ENCODE results near the gene GAS6.

Gene GAS6

GRCh38 chr13:113860665-113861432 lies 3.0 kb downstream of the GAS6 start:
- H3K4me1 ChIP-seq (ENCODE audit: control insufficient read depth in 1 of 2, insufficient read depth in 2 of 2, low read length in 2 of 2): peaks cover 65 to 75% of the 10 kb centered on the region in 2 donors

GRCh38 chr13:113860051-113860664 lies 3.7 kb downstream of the GAS6 start:
- peak overlapping the region in 1 of 2 donors; percentile 65 for H3K9ac ChIP-seq (ENCODE audit: low read depth in 1 of 2, low read length in 2 of 2)
- H3K27me3 ChIP-seq (ENCODE audit: control insufficient read depth in 1 of 2, insufficient read depth in 2 of 2, low read length in 2 of 2): no peaks in the 10 kb centered on the region
- peaks cover 0 to 14% of the 10 kb centered on the region in 2 donors for H3K36me3 ChIP-seq (ENCODE audit: control insufficient read depth in 1 of 2, insufficient read depth in 2 of 2, low read length in 2 of 2)
- H3K9me3 ChIP-seq (ENCODE audit: control insufficient read depth in 1 of 2, low read length in 2 of 2): no peaks in the 10 kb centered on the region
- peak overlapping the region; percentile 53 for H3K27ac ChIP-seq (ENCODE audit: low read depth, low read length)
- H3K4me3 ChIP-seq (ENCODE audit: low read depth in 1 of 2, low read length in 2 of 2): peak overlapping the region; percentile 19 to 75
- H3K4me1 ChIP-seq (ENCODE audit: control insufficient read depth in 1 of 2, insufficient read depth in 2 of 2, low read length in 2 of 2): peaks cover 72 to 82% of the 10 kb centered on the region in 2 donors

More at GRCh38 chr13:113860665-113861432, 3.0 kb downstream of the GAS6 start:
- H3K36me3 ChIP-seq (ENCODE audit: control insufficient read depth in 1 of 2, insufficient read depth in 2 of 2, low read length in 2 of 2): peaks cover 0 to 14% of the 10 kb centered on the region in 2 donors
- peak overlapping the region; percentile 75 for H3K4me3 ChIP-seq (ENCODE audit: low read depth in 1 of 2, low read length in 2 of 2)
- no peaks in the 10 kb centered on the region for H3K9me3 ChIP-seq (ENCODE audit: control insufficient read depth in 1 of 2, low read length in 2 of 2)
- H3K27ac ChIP-seq (ENCODE audit: low read depth, low read length): peak overlapping the region; percentile 71
- H3K27me3 ChIP-seq (ENCODE audit: control insufficient read depth in 1 of 2, insufficient read depth in 2 of 2, low read length in 2 of 2): peaks cover 0 to under 1% of the 10 kb centered on the region in 2 donors
- peak overlapping the region; percentile 48 to 65 for H3K9ac ChIP-seq (ENCODE audit: low read depth in 1 of 2, low read length in 2 of 2)

- peaks cover 74 to 87% of the 10 kb centered on the region in 2 donors for H3K4me1 ChIP-seq (ENCODE audit: control insufficient read depth in 1 of 2, insufficient read depth in 2 of 2, low read length in 2 of 2)
- H3K27me3 ChIP-seq (ENCODE audit: control insufficient read depth in 1 of 2, insufficient read depth in 2 of 2, low read length in 2 of 2): no peaks in the 10 kb centered on the region
- peak overlapping the region; percentile 19 to 75 for H3K4me3 ChIP-seq (ENCODE audit: low read depth in 1 of 2, low read length in 2 of 2)
- H3K36me3 ChIP-seq (ENCODE audit: control insufficient read depth in 1 of 2, insufficient read depth in 2 of 2, low read length in 2 of 2): peaks cover 0 to 14% of the 10 kb centered on the region in 2 donors
- no peaks in the 10 kb centered on the region for H3K9me3 ChIP-seq (ENCODE audit: control insufficient read depth in 1 of 2, low read length in 2 of 2)
- peak overlapping the region; percentile 42 for H3K27ac ChIP-seq (ENCODE audit: low read depth, low read length)
- H3K9ac ChIP-seq (ENCODE audit: low read depth in 1 of 2, low read length in 2 of 2): peak overlapping the region in 1 of 2 donors; percentile 65
These were observed 4.4 kb downstream of the GAS6 start for GRCh38 chr13:113859311-113860050.

GRCh38 chr13:113857531-113858195 lies 6.2 kb downstream of the GAS6 start:
- peaks cover 90 to 99% of the 10 kb centered on the region in 2 donors for H3K4me1 ChIP-seq (ENCODE audit: control insufficient read depth in 1 of 2, insufficient read depth in 2 of 2, low read length in 2 of 2)
- no peak overlapping the region for H3K27ac ChIP-seq (ENCODE audit: low read depth, low read length)
- no peaks in the 10 kb centered on the region for H3K27me3 ChIP-seq (ENCODE audit: control insufficient read depth in 1 of 2, insufficient read depth in 2 of 2, low read length in 2 of 2)

GRCh38 chr13:113856716-113857065 lies 7.2 kb downstream of the GAS6 start:
- no peak overlapping the region for H3K9ac ChIP-seq (ENCODE audit: low read depth in 1 of 2, low read length in 2 of 2)

More at GRCh38 chr13:113857531-113858195, 6.2 kb downstream of the GAS6 start:
- H3K9ac ChIP-seq (ENCODE audit: low read depth in 1 of 2, low read length in 2 of 2): peak overlapping the region in 1 of 2 donors; percentile 34
- peaks cover 0 to 14% of the 10 kb centered on the region in 2 donors for H3K36me3 ChIP-seq (ENCODE audit: control insufficient read depth in 1 of 2, insufficient read depth in 2 of 2, low read length in 2 of 2)
- H3K9me3 ChIP-seq (ENCODE audit: control insufficient read depth in 1 of 2, low read length in 2 of 2): no peaks in the 10 kb centered on the region
- H3K4me3 ChIP-seq (ENCODE audit: low read depth in 1 of 2, low read length in 2 of 2): no peak overlapping the region

GRCh38 chr13:113855931-113856715 lies 7.8 kb downstream of the GAS6 start:
- no peaks in the 10 kb centered on the region for H3K9me3 ChIP-seq (ENCODE audit: control insufficient read depth in 1 of 2, low read length in 2 of 2)
- H3K4me3 ChIP-seq (ENCODE audit: low read depth in 1 of 2, low read length in 2 of 2): peak overlapping the region in 1 of 2 donors; percentile 8
- peaks cover 0 to 16% of the 10 kb centered on the region in 2 donors for H3K36me3 ChIP-seq (ENCODE audit: control insufficient read depth in 1 of 2, insufficient read depth in 2 of 2, low read length in 2 of 2)
- H3K9ac ChIP-seq (ENCODE audit: low read depth in 1 of 2, low read length in 2 of 2): peak overlapping the region in 1 of 2 donors; percentile 2
- H3K4me1 ChIP-seq (ENCODE audit: control insufficient read depth in 1 of 2, insufficient read depth in 2 of 2, low read length in 2 of 2): peaks cover 84 to 93% of the 10 kb centered on the region in 2 donors
- H3K27ac ChIP-seq (ENCODE audit: low read depth, low read length): no peak overlapping the region
- H3K27me3 ChIP-seq (ENCODE audit: control insufficient read depth in 1 of 2, insufficient read depth in 2 of 2, low read length in 2 of 2): no peaks in the 10 kb centered on the region

More at GRCh38 chr13:113856716-113857065, 7.2 kb downstream of the GAS6 start:
- Histone ChIP-seq H3K27ac (ENCODE audit: low read depth, low read length) (no peak overlapping the region), H3K4me3 (ENCODE audit: low read depth in 1 of 2, low read length in 2 of 2) (peak overlapping the region in 1 of 2 donors; percentile 8), H3K27me3 (ENCODE audit: control insufficient read depth in 1 of 2, insufficient read depth in 2 of 2, low read length in 2 of 2) (no peaks in the 10 kb centered on the region), H3K4me1 (ENCODE audit: control insufficient read depth in 1 of 2, insufficient read depth in 2 of 2, low read length in 2 of 2) (peaks cover 90 to 99% of the 10 kb centered on the region in 2 donors), H3K36me3 (ENCODE audit: control insufficient read depth in 1 of 2, insufficient read depth in 2 of 2, low read length in 2 of 2) (peaks cover 0 to 14% of the 10 kb centered on the region in 2 donors), H3K9me3 (ENCODE audit: control insufficient read depth in 1 of 2, low read length in 2 of 2) (no peaks in the 10 kb centered on the region)

GRCh38 chr13:113855012-113855921 lies 8.6 kb downstream of the GAS6 start:
- peaks cover 81 to 91% of the 10 kb centered on the region in 2 donors for H3K4me1 ChIP-seq (ENCODE audit: control insufficient read depth in 1 of 2, insufficient read depth in 2 of 2, low read length in 2 of 2)
- H3K27me3 ChIP-seq (ENCODE audit: control insufficient read depth in 1 of 2, insufficient read depth in 2 of 2, low read length in 2 of 2): no peaks in the 10 kb centered on the region
- no peak overlapping the region for H3K27ac ChIP-seq (ENCODE audit: low read depth, low read length)
- H3K9ac ChIP-seq (ENCODE audit: low read depth in 1 of 2, low read length in 2 of 2): no peak overlapping the region
- peak overlapping the region in 1 of 2 donors; percentile 9 for H3K4me3 ChIP-seq (ENCODE audit: low read depth in 1 of 2, low read length in 2 of 2)
- H3K36me3 ChIP-seq (ENCODE audit: control insufficient read depth in 1 of 2, insufficient read depth in 2 of 2, low read length in 2 of 2): peaks cover 0 to 17% of the 10 kb centered on the region in 2 donors
- no peaks in the 10 kb centered on the region for H3K9me3 ChIP-seq (ENCODE audit: control insufficient read depth in 1 of 2, low read length in 2 of 2)

- no peak overlapping the region for H3K27ac ChIP-seq (ENCODE audit: low read depth, low read length)
- peak overlapping the region in 1 of 2 donors; percentile 41 for H3K4me3 ChIP-seq (ENCODE audit: low read depth in 1 of 2, low read length in 2 of 2)
- peaks cover 0 to 16% of the 10 kb centered on the region in 2 donors for H3K36me3 ChIP-seq (ENCODE audit: control insufficient read depth in 1 of 2, insufficient read depth in 2 of 2, low read length in 2 of 2)
- peak overlapping the region in 1 of 2 donors; percentile 2 for H3K9ac ChIP-seq (ENCODE audit: low read depth in 1 of 2, low read length in 2 of 2)
- H3K4me1 ChIP-seq (ENCODE audit: control insufficient read depth in 1 of 2, insufficient read depth in 2 of 2, low read length in 2 of 2): peaks cover 81 to 91% of the 10 kb centered on the region in 2 donors
- no peaks in the 10 kb centered on the region for H3K27me3 ChIP-seq (ENCODE audit: control insufficient read depth in 1 of 2, insufficient read depth in 2 of 2, low read length in 2 of 2)
- no peaks in the 10 kb centered on the region for H3K9me3 ChIP-seq (ENCODE audit: control insufficient read depth in 1 of 2, low read length in 2 of 2)
These were observed 9.5 kb downstream of the GAS6 start for GRCh38 chr13:113854238-113855011.
